ENCODE data around the gene NR1H2.

NR1H2 gene

GRCh38 chr19:50420127-50420526 lies 43.9 kb downstream of the NR1H2 start:
- no peak for TF ChIP-seq CTCF (conservative IDR thresholded peaks at IDR 0.05)
- no peak overlapping the region for H3K27ac ChIP-seq

GRCh38 chr19:50420808-50421207 lies 44.6 kb downstream of the NR1H2 start:
- TF ChIP-seq CTCF (conservative IDR thresholded peaks at IDR 0.05) = no peak
- H3K27ac ChIP-seq = no peak overlapping the region

GRCh38 chr19:50422397-50423278 lies 46.4 kb downstream of the NR1H2 start:
- no peak for TF ChIP-seq CTCF (conservative IDR thresholded peaks at IDR 0.05)
- no peak overlapping the region for H3K27ac ChIP-seq

GRCh38 chr19:50423279-50424113 lies 47.2 kb downstream of the NR1H2 start:
- no peak overlapping the region for H3K27ac ChIP-seq
- no peak for TF ChIP-seq CTCF (conservative IDR thresholded peaks at IDR 0.05)

- no peak for TF ChIP-seq CTCF (conservative IDR thresholded peaks at IDR 0.05)
- no peak overlapping the region for H3K27ac ChIP-seq
Measured at GRCh38 chr19:50425581-50425980, 49.3 kb downstream of the NR1H2 start.

- peak overlapping the region; percentile 58 for H3K27ac ChIP-seq
Measured at GRCh38 chr19:50427318-50427925, 51.2 kb downstream of the NR1H2 start.

More at GRCh38 chr19:50427318-50427925, 51.2 kb downstream of the NR1H2 start:
- no peak for TF ChIP-seq CTCF (conservative IDR thresholded peaks at IDR 0.05)
